HCT116 (cell line): ENCODE measurements around the gene DYDC2. TPM values are rescaled to one million over a fixed set of nuclear protein-coding genes. Genes with fewer than 3 reads are reported as not detected.

Experiments used
- ATAC-seq: fragments of 200-7000 bp; cut with Tn5 transposase; 2 replicates; pipeline ENCODE4 v1.9.1; 2020; ENCODE audit warnings: mild to moderate bottlenecking, moderate library complexity
- BruUV-seq: library from RNA; stranded (reverse); fragments of 400-500 nt; replicated peaks from 2 replicates; lab custom pipeline; 2021; lab: Mats Ljungman, UMichigan
- CTCF ChIA-PET: fragments of 300-600 bp; sonication (Branson Sonifier 250); formaldehyde crosslinking; loops from one replicate; lab custom pipeline; 2021; ENCODE audit warnings: antibody characterized with exemption; lab: Charles Lee
- POLR2A ChIA-PET: fragments of 300-600, 350-600 bp; sonication (Branson Sonifier 250); formaldehyde crosslinking; loops from one replicate; lab custom pipeline; 2021; ENCODE audit warnings: antibody characterized with exemption; lab: Charles Lee
- RAD21 ChIA-PET, 2 experiments: fragments of 300-600 bp; sonication (Branson Sonifier 250); formaldehyde crosslinking; loops; one replicate each; lab custom pipeline; 2023; ENCODE audit warnings: low total read pairs in 2 of 2; ENCODE audit not compliant: uncharacterized antibody in 2 of 2, unreplicated experiment in 2 of 2, low non-redundant PET in 1 of 2; lab: Charles Lee
- DNase-seq: peaks from one replicate; pipeline ENCODE4 v3.0.0-alpha.2; 2010; ENCODE audit warnings: low read depth, low spot score
- H2AFZ ChIP-seq: fragments of 200-600 bp; shearing (Covaris generic), sonication (generic); 2 replicates; pipeline ENCODE4 v1.6.1; 2017; ENCODE audit warnings: low read depth, mixed run types, mixed read lengths, antibody characterized with exemption, low read length; ENCODE audit not compliant: poor library complexity, severe bottlenecking
- H3K27ac ChIP-seq: 2 replicates; pipeline ENCODE4 v1.5.1; 2012; ENCODE audit warnings: low read depth, low read length
- H3K27me3 ChIP-seq: fragments of 200-600 bp; sonication (generic); 2 replicates; pipeline ENCODE4 v1.6.1; 2016; ENCODE audit warnings: mixed run types, low read length, mixed read lengths; ENCODE audit not compliant: insufficient read depth
- H3K36me3 ChIP-seq, 2 experiments: fragments of 200-500 bp in 1 of 2; fragments of 200-600 bp in 1 of 2; sonication (Bioruptor generic) in 1 of 2; sonication (generic) in 1 of 2; 2 replicates each; pipeline versions ENCODE4 v1.5.1 to v1.6.1; 2014 to 2016; ENCODE audit warnings: low read length in 2 of 2, inconsistent platforms in 1 of 2, mixed read lengths in 1 of 2, mixed run types in 1 of 2; ENCODE audit not compliant: insufficient read depth in 2 of 2, control insufficient read depth in 1 of 2
- H3K4me1 ChIP-seq, 2 experiments: fragments of 200-600 bp in 1 of 2; sonication (generic) in 1 of 2; 2 replicates each; pipeline versions ENCODE4 v1.5.1 to v1.6.1; 2012 to 2017; ENCODE audit warnings: low read length in 2 of 2, inconsistent platforms in 1 of 2, mild to moderate bottlenecking in 1 of 2, mixed read lengths in 1 of 2, mixed run types in 1 of 2, moderate library complexity in 1 of 2; ENCODE audit not compliant: insufficient read depth in 2 of 2, control insufficient read depth in 1 of 2
- H3K4me2 ChIP-seq: fragments of 200-600 bp; sonication (generic); 2 replicates; pipeline ENCODE4 v1.6.1; 2017; ENCODE audit warnings: mixed run types, low read length, mixed read lengths
- H3K4me3 ChIP-seq, 2 experiments: fragments of 200-600 bp in 1 of 2; sonication (generic) in 1 of 2; replicated peaks in 1 of 2; 2 replicates each; pipeline ENCODE4 v1.5.1; 2011 to 2016; ENCODE audit warnings: low read length in 2 of 2, control low read depth in 1 of 2, low read depth in 1 of 2, mild to moderate bottlenecking in 1 of 2, mixed read lengths in 1 of 2, mixed run types in 1 of 2
- H3K79me2 ChIP-seq: fragments of 200-600 bp; sonication (generic); 2 replicates; pipeline ENCODE4 v1.6.1; 2017; ENCODE audit warnings: mild to moderate bottlenecking, mixed run types, low read length, moderate library complexity, mixed read lengths; ENCODE audit not compliant: insufficient read depth
- H3K9ac ChIP-seq: fragments of 200-600 bp; sonication (generic); 2 replicates; pipeline ENCODE4 v1.6.1; 2016; ENCODE audit warnings: low read length, mixed read lengths
- H3K9me2 ChIP-seq: fragments of 200-600 bp; sonication (generic), shearing (Covaris generic); 2 replicates; pipeline ENCODE4 v1.6.1; 2017; ENCODE audit warnings: mixed run types, mild to moderate bottlenecking, moderate library complexity; ENCODE audit not compliant: insufficient read depth
- H3K9me3 ChIP-seq, 2 experiments: fragments of 200-500 bp in 1 of 2; fragments of 200-600 bp in 1 of 2; sonication (Bioruptor generic) in 1 of 2; sonication (generic) in 1 of 2; 2 replicates each; pipeline ENCODE4 v1.6.1; 2014 to 2017; ENCODE audit warnings: low read length in 2 of 2, mixed read lengths in 2 of 2, inconsistent platforms in 1 of 2, low read depth in 1 of 2, mild to moderate bottlenecking in 1 of 2, mixed run types in 1 of 2, moderate library complexity in 1 of 2; ENCODE audit not compliant: control insufficient read depth in 1 of 2, insufficient read depth in 1 of 2
- H4K20me1 ChIP-seq: fragments of 200-600 bp; sonication (generic), shearing (Covaris generic); 2 replicates; pipeline ENCODE4 v1.6.1; 2017; ENCODE audit warnings: mixed run types, mild to moderate bottlenecking, moderate library complexity; ENCODE audit not compliant: insufficient read depth
- ATF3 ChIP-seq: IDR thresholded peaks from 2 replicates; pipeline ENCODE4 v1.6.1; 2012
- EZH2 ChIP-seq: fragments of 200-600 bp; sonication (generic); IDR thresholded peaks from 2 replicates; pipeline ENCODE4 v1.6.1; 2017; ENCODE audit warnings: antibody characterized with exemption, mixed run types
- EZH2phosphoT487 ChIP-seq: fragments of 200-600 bp; IDR thresholded peaks from 2 replicates; pipeline ENCODE4 v1.6.1; 2018; ENCODE audit warnings: antibody characterized with exemption, borderline replicate concordance
- POLR2AphosphoS5 ChIP-seq: IDR thresholded peaks from 2 replicates; pipeline ENCODE4 v1.6.1; 2011; ENCODE audit warnings: mild to moderate bottlenecking, low read depth, low read length, moderate library complexity
- RAD21 ChIP-seq: IDR thresholded peaks from 2 replicates; pipeline ENCODE4 v1.6.1; 2012; ENCODE audit warnings: low read depth, mild to moderate bottlenecking
- SRF ChIP-seq: IDR thresholded peaks from 2 replicates; pipeline ENCODE4 v1.6.1; 2012; ENCODE audit warnings: low read depth
- TCF7L2 ChIP-seq: IDR thresholded peaks from 2 replicates; pipeline ENCODE4 v1.7.0; 2011; ENCODE audit warnings: borderline replicate concordance, inconsistent platforms; ENCODE audit not compliant: insufficient read depth, insufficient read length; ENCODE audit errors: extremely low read depth
- YY1 ChIP-seq: IDR thresholded peaks from 2 replicates; pipeline ENCODE4 v1.6.1; 2011; ENCODE audit warnings: low read length, low read depth, moderate library complexity, mild to moderate bottlenecking; ENCODE audit not compliant: insufficient replicate concordance; ENCODE audit errors: extremely low read depth
- intact Hi-C: fragments of 100-400 bp; cut with micrococcal nuclease; formaldehyde crosslinking; loops from 2 replicates; pipeline ENCODE4 v1.10.0; 2022
- total RNA-seq: library from RNA; stranded (reverse); gene quantifications from one replicate; pipeline ENCODE4 v1.2.1, GENCODE V29; 2021; ENCODE audit not compliant: unreplicated experiment
- TF ChIP-seq, protein P1 (sequence below): IDR thresholded peaks from 2 replicates; pipeline ENCODE4 v1.6.1; 2012

Gene DYDC2
- total RNA-seq, 1 experiment from 2014 or later: not detected

- ATAC-seq (no peak), DNase-seq (no peak)
- H3K9me2 ChIP-seq: no peaks in the 10 kb centered on the region
- BruUV-seq: no TSS peak
- H3K9me3 ChIP-seq: 0 out of 4 replicates have a peak, but pooled peaks cover 0 to under 1% of the 10 kb centered on the region in 2 experiments
- no peaks in the 10 kb centered on the region for H3K79me2 ChIP-seq
- H3K4me2 ChIP-seq: no peak overlapping the region
- ChIA-PET POLR2A (no interaction called here), CTCF (no interaction called here), RAD21 (no interaction called here)
- peaks cover 0 to 3% of the 10 kb centered on the region in 2 experiments; a peak in 3 of 4 replicates for H3K4me1 ChIP-seq
- no peaks in the 10 kb centered on the region for H4K20me1 ChIP-seq
- H3K36me3 ChIP-seq: no peaks in the 10 kb centered on the region
- no peak overlapping the region for H3K4me3 ChIP-seq
- no peak overlapping the region for H2AFZ ChIP-seq
- TF ChIP-seq ATF3 (no peak), RAD21 (no peak), EZH2phosphoT487 (no peak)
- no peak overlapping the region for H3K9ac ChIP-seq
- H3K27ac ChIP-seq: no peak overlapping the region
- intact Hi-C loops: no loop called here
- H3K27me3 ChIP-seq: no peaks in the 10 kb centered on the region
These were observed 16.9 kb downstream of the DYDC2 start for GRCh38 chr10:80373502-80373901.

DNA sequence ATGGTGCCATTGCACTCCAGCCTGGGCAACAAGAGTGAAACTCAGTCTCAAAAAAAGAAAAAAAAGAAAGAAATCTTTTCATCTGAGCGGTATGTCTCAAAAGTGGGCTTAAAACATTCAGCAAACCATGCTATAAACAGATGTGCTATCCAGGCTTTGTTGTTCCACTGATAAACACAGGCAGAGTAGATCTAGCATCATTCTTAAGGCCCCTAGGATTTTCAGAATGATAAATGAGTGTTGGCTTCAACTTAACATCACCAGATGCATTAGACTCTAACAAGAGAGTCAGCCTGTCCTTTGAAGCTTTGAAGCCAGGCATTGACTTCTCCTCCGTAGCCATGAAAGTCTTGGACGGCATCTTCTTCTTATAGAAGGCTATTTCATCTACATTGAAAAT is 23.1 kb downstream of the DYDC2 start:
- H4K20me1 ChIP-seq: no peaks in the 10 kb centered on the region
- no TSS peak for BruUV-seq
- H2AFZ ChIP-seq: no peak overlapping the region
- no peaks in the 10 kb centered on the region for H3K27me3 ChIP-seq
- POLR2A ChIA-PET: no interaction called here
- no peaks in the 10 kb centered on the region for H3K36me3 ChIP-seq
- no peak overlapping the region for H3K27ac ChIP-seq
- no peaks in the 10 kb centered on the region for H3K9me3 ChIP-seq
- H3K79me2 ChIP-seq: no peaks in the 10 kb centered on the region
- H3K4me1 ChIP-seq: peaks cover 0 to 13% of the 10 kb centered on the region in 2 experiments; a peak in 3 of 4 replicates
- CTCF ChIA-PET: no interaction called here
- H3K4me3 ChIP-seq: no peak overlapping the region
- no peak overlapping the region for H3K4me2 ChIP-seq
- TF ChIP-seq SRF (no peak), POLR2AphosphoS5 (no peak), TCF7L2 (no peak), EZH2 (no peak), YY1 (no peak)
- TF ChIP-seq, protein P1, sequence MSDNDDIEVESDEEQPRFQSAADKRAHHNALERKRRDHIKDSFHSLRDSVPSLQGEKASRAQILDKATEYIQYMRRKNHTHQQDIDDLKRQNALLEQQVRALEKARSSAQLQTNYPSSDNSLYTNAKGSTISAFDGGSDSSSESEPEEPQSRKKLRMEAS: no peak
- ATAC-seq (no peak), DNase-seq (no peak)
- intact Hi-C loops: loop anchor here (5.0 to 10.0 kb wide), 3 partner anchors 215 to 318 kb away; no protein-coding TSS in a partner anchor
- H3K9ac ChIP-seq: no peak overlapping the region
- RAD21 ChIA-PET: no interaction called here
- no peaks in the 10 kb centered on the region for H3K9me2 ChIP-seq
